Smooth muscle cell (in vitro differentiated cells): Measurements from ENCODE around the gene PLOD2. TPM values are rescaled to one million over a fixed set of nuclear protein-coding genes. Genes with fewer than 3 reads are reported as not detected.

Experiments used
- DNase-seq: peaks from one replicate; lab custom pipeline; 2025; ENCODE audit not compliant: unreplicated experiment; lab: John Stamatoyannopoulos, UW
- H2AFZ ChIP-seq: fragments of 200-600 bp; sonication (generic); 2 replicates; pipeline ENCODE4 v1.6.0; 2016; ENCODE audit warnings: antibody characterized with exemption, low read depth, mild to moderate bottlenecking
- H3F3A ChIP-seq: fragments of 200-600 bp; sonication (generic); 2 replicates; pipeline ENCODE4 v1.6.0; 2017; ENCODE audit warnings: antibody characterized with exemption, low read depth
- H3K27ac ChIP-seq: fragments of 200-600 bp; sonication (generic); 2 replicates; pipeline ENCODE4 v1.5.1; 2016; ENCODE audit warnings: low read depth, mild to moderate bottlenecking
- H3K27me3 ChIP-seq: fragments of 200-600 bp; sonication (generic); 2 replicates; pipeline ENCODE4 v1.6.1; 2016; ENCODE audit warnings: low read depth, mild to moderate bottlenecking
- H3K36me3 ChIP-seq: fragments of 200-600 bp; sonication (generic); 2 replicates; pipeline ENCODE4 v1.5.1; 2016; ENCODE audit warnings: low read depth
- H3K4me1 ChIP-seq: fragments of 200-600 bp; sonication (generic); 2 replicates; pipeline ENCODE4 v1.5.1; 2016; ENCODE audit warnings: low read depth
- H3K4me2 ChIP-seq: fragments of 200-600 bp; sonication (generic); 2 replicates; pipeline ENCODE4 v1.6.0; 2016; ENCODE audit warnings: mild to moderate bottlenecking
- H3K4me3 ChIP-seq: fragments of 200-600 bp; sonication (generic); 2 replicates; pipeline ENCODE4 v1.5.1; 2016; ENCODE audit warnings: mild to moderate bottlenecking
- H3K79me2 ChIP-seq: fragments of 200-600 bp; sonication (generic); 2 replicates; pipeline ENCODE4 v1.6.0; 2016; ENCODE audit warnings: low read depth, mild to moderate bottlenecking
- H3K9ac ChIP-seq: fragments of 200-600 bp; sonication (generic); 2 replicates; pipeline ENCODE4 v1.6.0; 2016; ENCODE audit warnings: low read depth
- H3K9me3 ChIP-seq: fragments of 200-600 bp; sonication (generic); replicated peaks from 2 replicates; pipeline ENCODE4 v1.5.1; 2016; ENCODE audit warnings: low read depth
- H4K20me1 ChIP-seq: fragments of 200-600 bp; sonication (generic); 2 replicates; pipeline ENCODE4 v1.6.0; 2016; ENCODE audit warnings: low read depth
- WGBS: methylation state at CpG from one replicate; pipeline ENCODE4 v1.1.7; 2016; ENCODE audit warnings: low lambda C conversion rate; 5-methylcytosine and 5-hydroxymethylcytosine counted together
- polyA plus RNA-seq: library from polyadenylated mRNA; unstranded; fragments of >200 nt; fragmentation: Nextera tagmentation; extraction: Ambion mirVana; gene quantifications from 2 replicates; pipeline ENCODE4 v1.2.1, GENCODE V29; 2016
- total RNA-seq: library from RNA; depleted of rRNA; stranded (reverse); fragments of >200 nt; gene quantifications from 2 replicates; pipeline ENCODE4 v1.2.3, GENCODE V29; 2014
- TF ChIP-seq, protein P1 (sequence below): fragments of 200-600 bp; sonication (generic); IDR thresholded peaks from 2 replicates; pipeline ENCODE4 v1.5.1; 2017; ENCODE audit warnings: borderline replicate concordance, mild to moderate bottlenecking, antibody characterized with exemption; ENCODE audit not compliant: insufficient read depth, poor library complexity, severe bottlenecking

The PLOD2 gene
- total and polyA plus RNA-seq, 2 experiments from 2014 or later = 372 to 658 TPM

DNA sequence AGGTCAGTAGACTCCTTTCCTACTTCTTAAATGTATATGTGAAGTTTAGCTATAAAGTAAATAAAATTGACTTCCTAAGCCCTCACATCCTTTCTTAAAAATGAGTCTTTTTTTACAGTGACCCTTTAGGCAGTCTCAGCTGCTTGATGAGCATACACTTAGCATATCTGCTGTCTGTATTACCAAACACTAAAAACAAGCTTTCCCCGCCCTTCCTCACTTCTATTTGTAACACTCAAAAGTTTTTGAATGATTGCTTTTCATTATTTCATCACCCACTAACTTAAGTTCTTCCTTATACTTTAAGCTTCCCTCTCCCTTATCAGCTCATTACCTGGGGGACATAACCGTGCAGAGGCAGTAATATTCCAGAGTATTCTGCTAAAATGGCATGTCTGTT, 89.4 kb downstream of the PLOD2 start:
- no peak overlapping the region for H3K4me2 ChIP-seq
- no peaks in the 10 kb centered on the region for H3K79me2 ChIP-seq
- peaks cover 24% of the 10 kb centered on the region for H3F3A ChIP-seq
- H3K4me1 ChIP-seq = no peaks in the 10 kb centered on the region
- no peak overlapping the region for H3K4me3 ChIP-seq
- H3K27ac ChIP-seq = peak overlapping the region; percentile 54
- H3K36me3 ChIP-seq = peaks cover 28% of the 10 kb centered on the region
- no peaks in the 10 kb centered on the region for H3K9me3 ChIP-seq
- DNase-seq = no peak
- no peaks in the 10 kb centered on the region for H3K27me3 ChIP-seq
- no peak overlapping the region for H2AFZ ChIP-seq
- TF ChIP-seq, protein P1, sequence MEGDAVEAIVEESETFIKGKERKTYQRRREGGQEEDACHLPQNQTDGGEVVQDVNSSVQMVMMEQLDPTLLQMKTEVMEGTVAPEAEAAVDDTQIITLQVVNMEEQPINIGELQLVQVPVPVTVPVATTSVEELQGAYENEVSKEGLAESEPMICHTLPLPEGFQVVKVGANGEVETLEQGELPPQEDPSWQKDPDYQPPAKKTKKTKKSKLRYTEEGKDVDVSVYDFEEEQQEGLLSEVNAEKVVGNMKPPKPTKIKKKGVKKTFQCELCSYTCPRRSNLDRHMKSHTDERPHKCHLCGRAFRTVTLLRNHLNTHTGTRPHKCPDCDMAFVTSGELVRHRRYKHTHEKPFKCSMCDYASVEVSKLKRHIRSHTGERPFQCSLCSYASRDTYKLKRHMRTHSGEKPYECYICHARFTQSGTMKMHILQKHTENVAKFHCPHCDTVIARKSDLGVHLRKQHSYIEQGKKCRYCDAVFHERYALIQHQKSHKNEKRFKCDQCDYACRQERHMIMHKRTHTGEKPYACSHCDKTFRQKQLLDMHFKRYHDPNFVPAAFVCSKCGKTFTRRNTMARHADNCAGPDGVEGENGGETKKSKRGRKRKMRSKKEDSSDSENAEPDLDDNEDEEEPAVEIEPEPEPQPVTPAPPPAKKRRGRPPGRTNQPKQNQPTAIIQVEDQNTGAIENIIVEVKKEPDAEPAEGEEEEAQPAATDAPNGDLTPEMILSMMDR = no peak
- H3K9ac ChIP-seq = no peak overlapping the region
- 64% methylated on average over 2 of the region's 2 CpGs for WGBS
- peaks cover 21% of the 10 kb centered on the region for H4K20me1 ChIP-seq

DNA sequence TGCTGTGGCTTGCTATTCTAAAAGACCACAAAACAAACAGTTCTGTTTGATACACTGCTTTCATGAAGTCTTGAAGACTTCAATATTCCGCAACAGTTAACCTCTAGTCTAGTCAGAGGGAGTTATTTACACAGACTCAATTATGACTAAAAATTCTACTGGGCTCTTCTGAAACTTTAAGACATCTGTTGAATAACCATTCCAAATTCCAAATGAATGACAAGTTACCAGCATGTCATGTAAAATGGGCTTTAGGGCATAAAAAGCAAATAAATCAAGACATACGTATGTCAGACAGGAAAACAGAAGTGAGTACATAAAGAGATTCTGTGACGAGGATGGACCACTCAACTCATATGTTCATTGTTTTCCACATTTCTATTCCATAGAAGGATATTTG, 93.9 kb downstream of the PLOD2 start:
- no peak overlapping the region for H3K9ac ChIP-seq
- peaks cover 15% of the 10 kb centered on the region for H3K36me3 ChIP-seq
- H3K4me2 ChIP-seq = peak overlapping the region; percentile 11
- TF ChIP-seq, protein P1 = no peak
- H3K79me2 ChIP-seq = no peaks in the 10 kb centered on the region
- WGBS = 25% methylated on average over 3 of the region's 3 CpGs
- H3K4me1 ChIP-seq = no peaks in the 10 kb centered on the region
- H3K4me3 ChIP-seq = no peak overlapping the region
- DNase-seq = no peak
- peaks cover 29% of the 10 kb centered on the region for H3F3A ChIP-seq
- H2AFZ ChIP-seq = no peak overlapping the region
- H3K27me3 ChIP-seq = no peaks in the 10 kb centered on the region
- H4K20me1 ChIP-seq = peaks cover 13% of the 10 kb centered on the region
- no peaks in the 10 kb centered on the region for H3K9me3 ChIP-seq
- H3K27ac ChIP-seq = peak overlapping the region; percentile 60

DNA sequence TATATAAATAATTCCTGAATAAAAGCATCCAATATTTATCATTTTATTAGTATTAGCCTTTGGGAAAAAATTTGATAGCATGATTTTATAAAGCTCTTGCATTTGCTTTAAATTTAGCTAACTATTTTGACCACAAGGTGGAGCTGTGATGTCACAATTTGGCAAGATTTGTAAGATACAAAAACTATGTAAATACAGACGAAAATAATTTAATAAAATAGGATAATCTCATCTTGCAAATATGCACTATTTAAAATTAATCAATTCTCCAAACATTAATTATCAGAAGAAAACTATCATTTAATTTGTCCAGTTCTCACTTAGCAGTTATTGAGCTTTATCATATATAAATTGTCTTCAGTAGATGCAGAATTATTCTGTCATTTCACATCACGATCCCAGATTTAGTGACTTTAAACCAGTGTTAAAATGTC, 95.4 kb downstream of the PLOD2 start:
- Histone ChIP-seq H3K27me3 (no peaks in the 10 kb centered on the region), H3K27ac (peak overlapping the region; percentile 60), H3F3A (peaks cover 20% of the 10 kb centered on the region), H3K4me3 (no peak overlapping the region), H3K9ac (no peak overlapping the region), H3K4me2 (no peak overlapping the region), H3K4me1 (no peaks in the 10 kb centered on the region), H4K20me1 (peaks cover 6% of the 10 kb centered on the region), H3K9me3 (no peaks in the 10 kb centered on the region), H2AFZ (no peak overlapping the region), H3K79me2 (no peaks in the 10 kb centered on the region), H3K36me3 (peaks cover 12% of the 10 kb centered on the region)
- DNase-seq = no peak
- 54% methylated on average over 2 of the region's 2 CpGs for WGBS
- TF ChIP-seq, protein P1 = peak; percentile 80

DNA sequence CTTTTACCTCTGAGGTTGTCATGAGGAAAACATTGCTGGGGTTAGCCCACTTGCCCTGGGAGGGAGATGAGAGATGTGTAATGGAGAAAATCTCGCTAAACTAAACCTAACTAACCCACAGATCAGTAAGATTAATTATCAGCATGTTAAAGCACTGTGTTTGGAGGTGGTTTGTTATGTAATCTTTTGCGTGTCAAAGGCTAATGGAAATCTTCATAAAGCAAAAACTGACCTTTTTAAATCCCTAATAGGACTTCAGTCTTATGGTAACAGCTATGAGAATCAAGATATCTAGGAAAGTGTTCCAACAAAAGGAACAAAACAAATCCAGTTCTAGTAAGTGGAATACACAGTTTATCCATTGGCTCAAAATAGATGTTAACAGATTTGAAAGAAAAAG, 102.7 kb downstream of the PLOD2 start:
- H3K4me3 ChIP-seq = no peak overlapping the region

More for the DNA sequence above, 102.7 kb downstream of the PLOD2 start:
- Histone ChIP-seq H3K36me3 (no peaks in the 10 kb centered on the region), H2AFZ (no peak overlapping the region), H4K20me1 (no peaks in the 10 kb centered on the region), H3K79me2 (no peaks in the 10 kb centered on the region), H3K4me1 (no peaks in the 10 kb centered on the region), H3K9ac (no peak overlapping the region), H3F3A (peaks cover 17% of the 10 kb centered on the region), H3K9me3 (no peaks in the 10 kb centered on the region), H3K4me2 (no peak overlapping the region), H3K27me3 (no peaks in the 10 kb centered on the region), H3K27ac (no peak overlapping the region)
- WGBS = 63% methylated on average over 2 of the region's 2 CpGs
- TF ChIP-seq, protein P1 = no peak
- no peak for DNase-seq
